Measurements from ENCODE around the gene WWOX. TPM values are rescaled to one million over a fixed set of nuclear protein-coding genes. Genes with fewer than 3 reads are reported as not detected.
A peak's percentile ranks its signal among the peaks of the same experiment; 100 is the strongest.

Gene WWOX
- total RNA-seq, 1 donor from 2014 or later, result 43.2 TPM

DNA sequence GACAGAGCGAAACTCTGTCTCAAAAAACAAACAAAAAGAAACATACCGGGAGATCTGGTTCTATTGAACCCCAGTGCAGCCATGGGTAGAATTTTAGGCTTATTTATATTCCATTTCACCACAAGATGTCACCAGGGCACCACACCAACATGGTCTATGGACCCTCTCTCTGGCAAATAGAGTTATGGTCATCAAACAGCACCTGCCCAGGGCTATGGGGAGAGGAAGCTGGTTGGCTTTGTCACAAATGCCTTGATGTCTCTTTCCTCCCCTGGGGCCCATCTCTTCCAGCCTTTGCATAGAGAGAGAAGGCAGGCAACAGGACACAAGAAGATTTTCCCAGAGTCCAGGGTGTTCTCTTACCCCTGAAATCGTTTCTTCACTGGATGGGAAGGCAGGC, 128.4 kb downstream of the WWOX start:
- TF ChIP-seq CTCF (IDR thresholded peaks at IDR 0.05; ENCODE audit: unreplicated experiment), result peak; percentile 48
- Mint-ChIP-seq H3K9me3 (ENCODE audit: low read depth) (no peaks in the 10 kb centered on the region), H3K4me3 (ENCODE audit: low read depth) (no peak overlapping the region), H3K36me3 (ENCODE audit: insufficient read depth) (no peaks in the 10 kb centered on the region), H3K4me1 (ENCODE audit: low read depth) (peaks cover 3% of the 10 kb centered on the region), H3K27ac (peak overlapping the region; percentile 30), H3K27me3 (no peaks in the 10 kb centered on the region)
- DNase-seq (ENCODE audit: low spot score, unreplicated experiment), result no peak

GRCh38 chr16:78228704-78229103, 129.2 kb downstream of the WWOX start:
- TF ChIP-seq CTCF (IDR thresholded peaks at IDR 0.05; ENCODE audit: unreplicated experiment), result no peak
- H3K4me3 Mint-ChIP-seq (ENCODE audit: low read depth), result no peak overlapping the region
- H3K9me3 Mint-ChIP-seq (ENCODE audit: low read depth), result no peaks in the 10 kb centered on the region
- H3K36me3 Mint-ChIP-seq (ENCODE audit: insufficient read depth), result no peaks in the 10 kb centered on the region
- H3K27me3 Mint-ChIP-seq, result no peaks in the 10 kb centered on the region
- H3K27ac Mint-ChIP-seq, result no peak overlapping the region
- DNase-seq (ENCODE audit: low spot score, unreplicated experiment), result no peak
- H3K4me1 Mint-ChIP-seq (ENCODE audit: low read depth), result peaks cover 3% of the 10 kb centered on the region

- Mint-ChIP-seq H3K4me3 (ENCODE audit: low read depth) (no peak overlapping the region), H3K27me3 (no peaks in the 10 kb centered on the region), H3K9me3 (ENCODE audit: low read depth) (no peaks in the 10 kb centered on the region), H3K36me3 (ENCODE audit: insufficient read depth) (no peaks in the 10 kb centered on the region), H3K27ac (no peak overlapping the region), H3K4me1 (ENCODE audit: low read depth) (peaks cover 7% of the 10 kb centered on the region)
- no peak for DNase-seq (ENCODE audit: low spot score, unreplicated experiment)
- no peak for TF ChIP-seq CTCF (IDR thresholded peaks at IDR 0.05; ENCODE audit: unreplicated experiment)
These were observed 131.4 kb downstream of the WWOX start for GRCh38 chr16:78230832-78231231.

DNA sequence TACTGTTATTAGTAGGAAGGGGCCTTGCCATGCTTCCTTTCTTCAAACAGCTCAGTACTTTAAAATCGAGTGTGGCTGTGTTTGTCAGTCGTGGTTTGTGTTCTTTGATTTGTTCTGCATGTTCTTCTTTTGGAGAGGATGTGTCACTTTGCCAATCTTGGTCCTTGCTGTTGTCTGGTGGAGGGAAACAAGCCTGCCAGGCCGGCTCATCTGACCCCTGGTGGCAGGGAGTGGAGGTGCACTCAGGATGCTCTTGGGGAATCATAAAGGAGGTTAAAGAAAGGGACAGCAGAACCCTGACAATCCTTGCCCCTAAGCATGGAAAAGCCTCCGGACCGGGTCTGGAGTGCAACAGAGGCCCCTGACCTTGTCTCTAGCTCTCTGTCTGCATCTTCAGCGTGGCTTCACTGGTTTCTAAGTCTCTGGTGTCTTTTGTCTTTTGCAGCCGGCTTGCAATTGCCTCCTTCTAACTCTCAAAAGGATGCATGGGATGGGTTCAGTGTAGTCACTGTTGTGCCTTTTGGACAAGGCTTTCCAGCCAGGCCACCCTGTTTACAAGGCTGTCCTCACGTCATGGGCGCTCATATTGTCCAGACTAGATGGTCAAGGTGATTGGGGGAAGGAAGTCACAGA, 135.8 kb downstream of the WWOX start:
- Mint-ChIP-seq H3K9me3 (ENCODE audit: low read depth) (no peaks in the 10 kb centered on the region), H3K27me3 (no peaks in the 10 kb centered on the region), H3K4me3 (ENCODE audit: low read depth) (no peak overlapping the region), H3K4me1 (ENCODE audit: low read depth) (peaks cover 15% of the 10 kb centered on the region), H3K27ac (no peak overlapping the region), H3K36me3 (ENCODE audit: insufficient read depth) (no peaks in the 10 kb centered on the region)
- peak; percentile 54 for DNase-seq (ENCODE audit: low spot score, unreplicated experiment)
- TF ChIP-seq CTCF (IDR thresholded peaks at IDR 0.05; ENCODE audit: unreplicated experiment), result peak; percentile 85

DNA sequence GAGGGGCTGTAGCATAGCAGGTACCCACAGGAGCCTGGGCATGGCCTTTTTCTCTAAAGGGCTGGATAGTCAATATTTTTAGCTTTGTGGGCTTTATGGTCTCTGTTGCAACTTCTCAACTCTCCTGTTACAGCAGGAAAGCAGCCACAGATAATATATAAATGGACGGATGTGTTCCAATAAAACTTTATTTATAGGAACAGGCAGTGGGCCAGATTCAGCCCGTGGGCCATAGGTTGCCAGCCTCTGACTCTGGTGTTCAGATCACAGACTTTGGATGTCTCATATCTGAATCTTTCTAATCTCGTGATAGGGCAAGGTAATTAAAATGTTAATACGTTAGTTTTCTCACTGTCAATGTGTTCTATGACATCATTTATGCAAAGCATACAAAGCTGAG, 136.4 kb downstream of the WWOX start:
- H3K4me3 Mint-ChIP-seq (ENCODE audit: low read depth), result no peak overlapping the region
- H3K9me3 Mint-ChIP-seq (ENCODE audit: low read depth), result no peaks in the 10 kb centered on the region
- TF ChIP-seq CTCF (IDR thresholded peaks at IDR 0.05; ENCODE audit: unreplicated experiment), result no peak
- DNase-seq (ENCODE audit: low spot score, unreplicated experiment), result no peak
- H3K36me3 Mint-ChIP-seq (ENCODE audit: insufficient read depth), result no peaks in the 10 kb centered on the region
- peaks cover 20% of the 10 kb centered on the region for H3K4me1 Mint-ChIP-seq (ENCODE audit: low read depth)
- no peaks in the 10 kb centered on the region for H3K27me3 Mint-ChIP-seq
- H3K27ac Mint-ChIP-seq, result no peak overlapping the region
